ENCODE results near the gene TROAP.

TROAP gene

GRCh38 chr12:49342914-49343731 lies 20.1 kb downstream of the TROAP start:
- no peak for DNase-seq (ENCODE audit: low read depth)

GRCh38 chr12:49344486-49345050 lies 21.5 kb downstream of the TROAP start:
- DNase-seq (ENCODE audit: low read depth) = no peak

- no peak for DNase-seq (ENCODE audit: low read depth)
These were observed 22.2 kb downstream of the TROAP start for GRCh38 chr12:49345051-49345824.

- DNase-seq (ENCODE audit: low read depth) = no peak
These were observed 23.0 kb downstream of the TROAP start for GRCh38 chr12:49345825-49346658.

- DNase-seq (ENCODE audit: low read depth) = no peak
These were observed 23.7 kb downstream of the TROAP start, which contains the start of gene DNAJC22 for GRCh38 chr12:49346659-49347310. Gene DNAJC22, plus strand, starts transcription at chr12:49346888. Its CDS starts 1,985 bp downstream, at chr12:49348873.

GRCh38 chr12:49347311-49348193 lies 24.5 kb downstream of the TROAP start:
- DNase-seq (ENCODE audit: low read depth) = peak; percentile 72

GRCh38 chr12:49348781-49349180 lies 25.7 kb downstream of the TROAP start:
- DNase-seq (ENCODE audit: low read depth) = no peak

- DNase-seq (ENCODE audit: low read depth) = no peak
These were observed 26.2 kb downstream of the TROAP start for GRCh38 chr12:49349266-49349665.

GRCh38 chr12:49352351-49352750 lies 29.3 kb downstream of the TROAP start:
- no peak for DNase-seq (ENCODE audit: low read depth)

GRCh38 chr12:49355913-49356312 lies 32.9 kb downstream of the TROAP start:
- DNase-seq (ENCODE audit: low read depth) = no peak

GRCh38 chr12:49357103-49357678 lies 34.1 kb downstream of the TROAP start:
- no peak for DNase-seq (ENCODE audit: low read depth)

GRCh38 chr12:49358483-49359141 lies 35.6 kb downstream of the TROAP start:
- no peak for DNase-seq (ENCODE audit: low read depth)

GRCh38 chr12:49359671-49360070 lies 36.6 kb downstream of the TROAP start:
- no peak for DNase-seq (ENCODE audit: low read depth)

- no peak for DNase-seq (ENCODE audit: low read depth)
These were observed 39.0 kb downstream of the TROAP start for GRCh38 chr12:49362077-49362476.

GRCh38 chr12:49364989-49365388 lies 41.9 kb downstream of the TROAP start:
- no peak for DNase-seq (ENCODE audit: low read depth)

- DNase-seq (ENCODE audit: low read depth) = no peak
These were observed 42.5 kb downstream of the TROAP start for GRCh38 chr12:49365542-49365941.

GRCh38 chr12:49366096-49366651 lies 43.1 kb downstream of the TROAP start:
- no peak for DNase-seq (ENCODE audit: low read depth)

GRCh38 chr12:49366652-49367380 lies 43.8 kb downstream of the TROAP start:
- peak; percentile 80 for DNase-seq (ENCODE audit: low read depth)
